ENCODE results near the gene CALD1.

The CALD1 gene

GRCh38 chr7:134857958-134858357 is 78.5 kb downstream of the CALD1 start:
- no peak for DNase-seq (ENCODE audit: low read depth)

- DNase-seq (ENCODE audit: low read depth), result no peak
Measured at GRCh38 chr7:134859783-134860182, 80.3 kb downstream of the CALD1 start.

GRCh38 chr7:134865001-134865845 is 85.8 kb downstream of the CALD1 start:
- DNase-seq (ENCODE audit: low read depth), result no peak

- DNase-seq (ENCODE audit: low read depth), result no peak
Measured at GRCh38 chr7:134866617-134867016, 87.2 kb downstream of the CALD1 start.

GRCh38 chr7:134870156-134870555 is 90.7 kb downstream of the CALD1 start:
- DNase-seq (ENCODE audit: low read depth), result no peak

- DNase-seq (ENCODE audit: low read depth), result no peak
Measured at GRCh38 chr7:134870781-134871180, 91.3 kb downstream of the CALD1 start.

DNA sequence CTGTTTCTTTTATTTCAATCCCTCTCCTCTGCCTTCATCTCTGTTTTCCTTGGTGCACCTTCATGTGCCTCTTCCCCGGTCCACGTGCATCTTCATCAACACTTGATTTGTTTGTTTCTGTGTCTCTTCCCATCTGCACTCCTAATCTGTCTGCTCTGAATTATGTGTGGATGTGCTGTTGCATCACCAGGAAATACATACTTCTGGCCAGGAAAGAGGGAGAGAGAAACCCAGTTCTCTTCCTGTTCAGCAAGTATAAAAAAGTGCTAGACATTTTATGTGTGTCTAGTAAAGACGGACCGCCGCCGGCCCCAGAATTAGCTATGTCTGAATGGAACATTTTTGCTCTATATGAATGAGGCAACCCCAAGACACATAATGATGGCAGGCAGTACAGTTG is 93.8 kb downstream of the CALD1 start:
- DNase-seq (ENCODE audit: low read depth), result no peak

- no peak for DNase-seq (ENCODE audit: low read depth)
Measured at GRCh38 chr7:134874407-134874806, 95.0 kb downstream of the CALD1 start.

DNA sequence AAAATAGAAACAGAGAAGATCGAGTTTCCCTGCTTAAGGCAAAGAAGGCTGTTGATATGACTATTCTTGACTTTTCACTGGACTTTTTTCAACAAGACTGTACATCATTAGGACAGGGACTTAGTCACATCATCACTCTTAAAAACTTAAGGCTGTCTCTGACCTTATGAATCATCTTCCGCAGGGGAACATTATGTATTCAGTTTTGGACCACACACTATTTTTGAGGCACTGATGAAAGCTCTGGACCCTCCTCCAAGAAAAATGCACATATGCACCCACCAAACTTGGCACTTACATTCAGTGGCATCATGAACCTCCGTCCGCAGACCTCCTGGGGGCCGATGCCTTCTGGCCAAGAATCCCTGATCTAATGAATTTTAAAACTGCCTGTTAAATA is 96.4 kb downstream of the CALD1 start:
- DNase-seq (ENCODE audit: low read depth), result peak; percentile 70

DNA sequence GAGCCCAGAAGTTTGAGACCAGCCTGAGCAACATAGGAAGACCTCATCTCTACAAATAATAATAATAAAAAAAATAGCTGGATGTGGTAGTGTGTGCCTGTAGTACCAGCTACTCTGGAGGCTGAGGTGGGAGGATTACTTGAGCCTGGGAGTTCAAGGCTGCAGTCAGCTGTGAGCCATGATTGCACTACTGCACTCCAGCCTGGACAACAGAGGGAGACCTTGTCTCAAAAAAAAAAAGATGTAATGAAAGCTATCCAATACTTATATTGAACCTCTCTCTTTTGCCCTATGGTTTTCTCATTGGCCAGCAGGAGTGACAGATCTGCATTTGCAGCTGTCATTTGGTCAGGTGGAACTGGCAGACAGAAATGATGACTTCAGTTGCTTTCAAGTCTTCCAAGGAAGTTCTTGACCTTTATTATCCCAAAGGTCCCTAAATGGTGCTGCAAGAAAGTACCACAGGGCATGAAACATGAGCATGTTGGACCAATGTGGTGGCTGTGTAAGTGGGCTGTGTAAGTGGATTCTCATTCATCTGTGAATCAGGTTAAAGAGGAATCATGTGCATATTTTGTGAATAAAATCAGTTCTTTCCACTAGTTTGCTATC is 99.4 kb downstream of the CALD1 start:
- DNase-seq (ENCODE audit: low read depth), result no peak

DNA sequence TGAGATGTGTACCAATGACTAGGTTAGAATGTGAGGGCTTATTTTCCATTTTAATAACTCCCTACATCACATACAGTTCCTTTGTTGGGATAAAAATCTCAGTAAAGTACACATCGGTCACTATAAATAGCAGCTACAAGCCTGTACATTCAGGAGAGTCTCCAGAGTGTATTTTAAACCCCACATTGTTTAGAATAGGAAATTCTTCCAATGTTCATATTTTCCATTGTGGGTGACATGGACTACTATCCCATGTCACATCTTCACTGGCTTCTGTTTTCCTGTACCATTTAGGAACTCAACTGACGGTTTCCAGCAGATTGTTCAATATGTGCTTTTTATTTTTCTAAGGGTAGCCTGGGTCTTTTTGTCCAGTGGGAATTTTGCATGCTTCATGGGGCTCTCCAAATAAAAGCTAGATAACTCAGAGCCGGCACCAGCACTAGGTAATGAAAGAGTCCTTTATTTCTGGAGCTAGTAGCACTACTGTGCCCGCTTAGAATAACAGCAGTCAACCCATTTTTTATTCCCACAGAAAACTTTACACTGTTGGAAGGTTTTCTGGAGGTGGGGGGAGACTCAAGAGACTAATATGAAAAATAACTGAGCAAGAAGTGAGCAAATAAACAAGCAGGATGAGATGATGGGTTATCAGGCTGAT is 100.5 kb downstream of the CALD1 start:
- DNase-seq (ENCODE audit: low read depth), result no peak

DNA sequence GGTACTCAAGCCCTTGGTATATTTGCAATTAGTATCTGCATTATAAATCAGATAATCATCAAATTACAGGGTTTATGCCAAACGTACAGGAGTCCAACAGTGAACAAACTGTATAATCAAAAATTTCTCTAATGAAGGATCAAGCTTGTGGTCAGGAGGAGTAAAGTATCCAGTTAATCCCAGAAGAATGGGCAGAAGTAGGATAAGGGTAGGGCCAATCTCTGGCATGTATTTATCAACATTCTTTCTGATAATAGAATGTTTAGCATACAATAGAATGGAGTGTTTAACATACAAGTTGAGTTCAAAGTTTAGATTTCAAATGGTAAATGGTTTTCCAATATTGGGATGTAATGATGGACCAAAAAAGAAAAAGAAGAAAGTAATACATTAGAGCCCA is 103.0 kb downstream of the CALD1 start:
- DNase-seq (ENCODE audit: low read depth), result no peak

- peak; percentile 80 for DNase-seq (ENCODE audit: low read depth)
Measured at GRCh38 chr7:134885967-134886352, 106.5 kb downstream of the CALD1 start.

DNA sequence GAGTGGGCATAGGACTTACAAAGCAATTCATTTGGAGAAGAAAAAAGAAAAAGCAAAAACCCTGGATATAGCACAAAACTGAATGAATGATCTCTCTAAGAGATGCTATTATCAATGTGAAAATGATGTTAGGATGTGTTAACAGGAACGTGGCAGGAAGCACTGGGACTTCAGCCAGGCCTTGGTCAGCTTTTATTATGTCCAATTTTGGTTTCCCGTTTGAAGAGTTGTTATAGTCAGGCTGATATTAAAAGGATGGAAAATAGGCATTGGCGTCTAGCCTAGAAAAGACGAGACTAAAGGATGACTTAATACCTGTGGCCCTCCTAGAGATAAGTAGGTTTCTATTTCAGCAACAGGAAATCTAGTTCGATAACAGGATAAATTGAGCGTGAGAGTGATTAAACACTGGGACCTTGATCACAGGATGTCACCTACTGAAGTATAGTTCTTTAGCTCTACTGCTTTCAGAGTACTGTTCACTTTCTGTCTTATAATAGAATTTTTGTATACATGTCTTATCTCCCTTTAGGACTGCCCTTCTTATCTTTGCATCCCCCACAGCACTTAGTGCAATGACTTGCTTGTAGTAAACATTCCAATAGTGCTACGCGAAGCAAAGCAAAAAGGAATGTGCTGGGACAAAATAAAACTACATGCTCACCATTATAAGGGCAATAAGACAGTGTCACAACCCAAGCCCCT is 107.1 kb downstream of the CALD1 start:
- DNase-seq (ENCODE audit: low read depth), result no peak

DNA sequence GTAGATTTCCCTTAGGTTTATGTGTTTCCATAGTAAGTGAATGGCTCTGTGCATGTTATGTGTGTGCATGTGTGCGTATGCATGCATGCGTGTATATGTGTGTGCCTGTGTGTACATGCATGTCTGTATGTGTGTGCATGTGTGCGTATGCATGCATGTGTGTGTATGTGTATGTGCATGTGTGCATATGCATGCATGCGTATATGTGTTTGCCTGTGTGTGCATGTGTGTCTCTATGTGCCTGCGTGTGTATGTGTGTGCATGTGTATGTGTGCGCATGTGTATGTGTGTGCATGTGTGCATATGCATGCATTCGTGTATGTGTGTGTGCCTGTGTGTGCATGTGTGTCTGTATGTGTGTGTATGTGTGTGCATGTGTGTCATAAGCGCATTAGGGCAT is 108.1 kb downstream of the CALD1 start:
- no peak for DNase-seq (ENCODE audit: low read depth)

- DNase-seq (ENCODE audit: low read depth), result no peak
Measured at GRCh38 chr7:134888141-134888740, 108.8 kb downstream of the CALD1 start.

GRCh38 chr7:134890246-134891240 is 111.1 kb downstream of the CALD1 start:
- no peak for DNase-seq (ENCODE audit: low read depth)

DNA sequence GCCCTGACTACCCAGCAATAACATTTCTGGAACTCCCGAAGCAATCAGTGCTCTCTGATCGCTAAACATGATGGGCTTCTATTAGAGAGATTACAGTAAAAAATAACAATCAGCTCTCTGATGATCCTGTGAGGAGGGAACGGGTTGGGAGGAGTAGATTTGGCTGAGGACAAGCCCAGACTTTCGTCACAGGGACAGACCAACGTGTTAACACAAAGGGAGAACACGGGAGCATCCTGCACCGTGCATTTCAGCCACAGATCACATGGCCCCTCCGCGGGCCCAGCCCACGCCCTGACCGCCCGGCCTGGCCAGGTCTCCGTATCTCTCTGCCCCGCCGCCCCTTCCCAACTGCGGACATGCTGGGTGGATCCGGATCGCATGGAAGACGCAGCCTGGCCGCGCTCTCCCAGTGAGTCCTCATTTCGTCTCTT is 111.8 kb downstream of the CALD1 start:
- peak; percentile 92 for DNase-seq (ENCODE audit: low read depth)

DNA sequence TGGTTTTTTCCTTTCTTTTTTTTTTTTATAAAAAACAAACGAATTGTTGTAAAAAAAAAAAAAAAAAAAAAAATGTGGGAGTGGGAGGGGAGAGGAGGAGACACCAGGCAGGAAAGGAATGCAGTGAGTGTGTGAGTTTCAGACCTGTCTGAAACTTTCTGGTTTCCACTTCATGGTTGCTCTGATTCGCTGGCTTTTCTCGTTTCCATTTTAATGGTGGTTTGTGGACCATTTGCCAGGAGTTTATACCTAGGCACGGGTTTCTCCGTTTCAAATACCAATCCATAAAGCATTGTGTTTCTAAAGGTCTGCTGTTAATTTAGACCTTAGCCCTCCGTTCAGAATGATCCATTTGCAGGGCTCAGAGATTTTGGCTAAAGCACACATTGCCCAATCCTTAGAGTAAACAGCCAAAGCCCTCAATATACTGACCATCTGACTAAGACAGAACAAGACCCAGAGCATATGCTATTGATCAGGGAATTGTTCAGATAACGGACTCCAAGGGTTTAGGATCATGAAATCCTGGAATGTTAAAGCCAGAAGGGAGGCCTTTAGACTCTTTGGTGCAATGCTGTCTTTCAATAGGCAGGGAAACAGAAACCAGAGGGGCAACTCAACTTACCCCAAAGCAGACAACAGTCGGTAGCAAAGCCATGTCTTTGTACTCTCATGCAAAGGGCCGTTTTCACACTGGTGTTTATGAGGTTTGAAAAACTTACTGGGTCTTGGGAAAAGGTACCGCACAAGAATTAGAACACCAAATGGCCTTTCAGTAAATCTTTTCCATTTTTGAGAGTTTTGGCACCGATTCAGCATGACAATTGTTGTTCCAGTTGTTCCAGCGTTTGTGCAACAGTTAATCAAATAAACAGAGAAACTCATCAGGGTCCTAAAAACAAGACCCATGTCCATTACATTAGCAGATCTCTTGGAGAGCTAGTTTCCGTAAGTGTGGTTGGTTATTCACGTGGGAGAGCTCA is 112.6 kb downstream of the CALD1 start:
- no peak for DNase-seq (ENCODE audit: low read depth)

- no peak for DNase-seq (ENCODE audit: low read depth)
Measured at GRCh38 chr7:134892963-134893362, 113.5 kb downstream of the CALD1 start.

All from stromal cell of bone marrow (primary cell).